HUES64 (cell line): Measurements from ENCODE around the gene RNF130.

ENCODE experiments used
- H3K27ac ChIP-seq: 2 replicates; pipeline ENCODE4 v1.7.0; 2013; ENCODE audit warnings: low read depth, low read length, inconsistent platforms
- H3K27me3 ChIP-seq: 2 replicates; pipeline ENCODE4 v1.6.1; 2013; ENCODE audit warnings: mild to moderate bottlenecking, low read length; ENCODE audit not compliant: insufficient read depth
- H3K36me3 ChIP-seq: 2 replicates; pipeline ENCODE4 v1.6.1; 2013; ENCODE audit warnings: mild to moderate bottlenecking, low read length; ENCODE audit not compliant: insufficient read depth
- H3K4me1 ChIP-seq: 2 replicates; pipeline ENCODE4 v1.6.1; 2013; ENCODE audit warnings: mild to moderate bottlenecking, low read length, moderate library complexity; ENCODE audit not compliant: insufficient read depth
- H3K4me3 ChIP-seq: 2 replicates; pipeline ENCODE4 v1.5.1; 2013; ENCODE audit warnings: mild to moderate bottlenecking, low read length, moderate library complexity
- H3K9ac ChIP-seq: 2 replicates; pipeline ENCODE4 v1.6.1; 2013; ENCODE audit warnings: mild to moderate bottlenecking, low read depth, low read length
- H3K9me3 ChIP-seq: 2 replicates; pipeline ENCODE4 v1.6.1; 2013; ENCODE audit warnings: low read depth, low read length; ENCODE audit not compliant: insufficient read depth
- WGBS: fragments of 150-250, 120-280 bp; methylation state at CpG from one replicate; pipeline ENCODE4 v1.1.7; 2013; ENCODE audit warnings: missing lambda C conversion rate; 5-methylcytosine and 5-hydroxymethylcytosine counted together

Gene RNF130

GRCh38 chr5:179908528-179908927 is 163.0 kb downstream of the RNF130 start:
- Histone ChIP-seq H3K27me3 (peaks cover 4% of the 10 kb centered on the region; the same call in 1 of the 2 replicates), H3K36me3 (peaks cover 19% of the 10 kb centered on the region), H3K4me3 (no peak overlapping the region), H3K27ac (no peak overlapping the region), H3K9me3 (no peaks in the 10 kb centered on the region), H3K9ac (no peak overlapping the region), H3K4me1 (peaks cover 5% of the 10 kb centered on the region; the same call in 1 of the 2 replicates)
- 75% methylated on average over 16 of the region's 16 CpGs for WGBS

GRCh38 chr5:179907556-179908324 is 163.8 kb downstream of the RNF130 start, which contains the start of gene TBC1D9B:
Gene TBC1D9B (minus strand): TSS chr5:179907897. CDS start chr5:179907821, 76 bp downstream.
- H3K4me1 ChIP-seq: peaks cover 5% of the 10 kb centered on the region; the same call in 1 of the 2 replicates
- WGBS: 4% methylated on average over 105 of the region's 105 CpGs
- peaks cover 26% of the 10 kb centered on the region for H3K36me3 ChIP-seq
- H3K9ac ChIP-seq: peak within 1 kb of the TSS; percentile 71
- peak within 1 kb of the TSS; percentile 75 for H3K4me3 ChIP-seq
- no peak within 1 kb of the TSS for H3K27ac ChIP-seq
- H3K27me3 ChIP-seq: peaks cover 4% of the 10 kb centered on the region; the same call in 1 of the 2 replicates
- H3K9me3 ChIP-seq: no peaks in the 10 kb centered on the region

- H3K4me1 ChIP-seq: peaks cover 5% of the 10 kb centered on the region; the same call in 1 of the 2 replicates
- H3K9me3 ChIP-seq: no peaks in the 10 kb centered on the region
- peaks cover 28% of the 10 kb centered on the region for H3K36me3 ChIP-seq
- peak overlapping the region; percentile 75 for H3K4me3 ChIP-seq
- peak overlapping the region; percentile 67 for H3K9ac ChIP-seq
- 20% methylated on average over 50 of the region's 50 CpGs for WGBS
- H3K27ac ChIP-seq: no peak overlapping the region
- H3K27me3 ChIP-seq: peaks cover 4% of the 10 kb centered on the region; the same call in 1 of the 2 replicates
These were observed 164.6 kb downstream of the RNF130 start for GRCh38 chr5:179906795-179907555.

- 93% methylated on average over 24 of the region's 24 CpGs for WGBS
- Histone ChIP-seq H3K27me3 (peaks cover 4% of the 10 kb centered on the region; the same call in 1 of the 2 replicates), H3K9ac (peak overlapping the region; percentile 67; the same call in 1 of the 2 replicates), H3K27ac (no peak overlapping the region), H3K36me3 (peaks cover 33% of the 10 kb centered on the region), H3K9me3 (no peaks in the 10 kb centered on the region), H3K4me1 (peaks cover 5% of the 10 kb centered on the region; the same call in 1 of the 2 replicates), H3K4me3 (peak overlapping the region; percentile 75)
These were observed 165.2 kb downstream of the RNF130 start for GRCh38 chr5:179906294-179906794.

GRCh38 chr5:179905161-179905560 is 166.4 kb downstream of the RNF130 start:
- Histone ChIP-seq H3K4me3 (no peak overlapping the region), H3K27ac (no peak overlapping the region), H3K9me3 (no peaks in the 10 kb centered on the region), H3K36me3 (peaks cover 33% of the 10 kb centered on the region), H3K4me1 (peaks cover 5% of the 10 kb centered on the region; the same call in 1 of the 2 replicates), H3K9ac (no peak overlapping the region), H3K27me3 (peaks cover 4% of the 10 kb centered on the region; the same call in 1 of the 2 replicates)
- WGBS: 96% methylated on average over 7 of the region's 8 CpGs
